Mesendoderm (in vitro differentiated cells): ENCODE data around the gene GDE1.

Source experiments
- DNase-seq: peaks from one replicate; pipeline ENCODE4 v3.0.0; 2013
- H2AK5ac ChIP-seq: 2 replicates; pipeline ENCODE4 v1.6.1; 2013; ENCODE audit warnings: low read length, inconsistent platforms
- H2BK120ac ChIP-seq: 2 replicates; pipeline ENCODE4 v1.6.1; 2013; ENCODE audit warnings: low read depth, mild to moderate bottlenecking, low read length, moderate library complexity, mixed read lengths
- H2BK15ac ChIP-seq: replicated peaks from 2 replicates; pipeline ENCODE4 v1.6.1; 2013; ENCODE audit warnings: low read depth, mild to moderate bottlenecking, moderate library complexity
- H2BK5ac ChIP-seq: 2 replicates; pipeline ENCODE4 v1.6.1; 2013; ENCODE audit warnings: low read length, inconsistent platforms
- H3K18ac ChIP-seq: 2 replicates; pipeline ENCODE4 v1.6.1; 2013; ENCODE audit warnings: mild to moderate bottlenecking, low read length, mixed read lengths
- H3K23ac ChIP-seq: one replicate; pipeline ENCODE4 v1.6.1; 2013; ENCODE audit warnings: low read length
- H3K27ac ChIP-seq: 2 replicates; pipeline ENCODE4 v1.5.1; 2013; ENCODE audit warnings: low read depth, mild to moderate bottlenecking, inconsistent platforms, low read length, moderate library complexity
- H3K27me3 ChIP-seq: 2 replicates; pipeline ENCODE4 v1.6.1; 2013; ENCODE audit warnings: low read length, control low read depth, mild to moderate bottlenecking, inconsistent platforms; ENCODE audit not compliant: insufficient read depth, poor library complexity
- H3K36me3 ChIP-seq: 2 replicates; pipeline ENCODE4 v1.6.1; 2013; ENCODE audit warnings: low read length, inconsistent platforms; ENCODE audit not compliant: control insufficient read depth, insufficient read depth
- H3K4ac ChIP-seq: one replicate; pipeline ENCODE4 v1.6.1; 2013; ENCODE audit warnings: low read depth, mild to moderate bottlenecking, low read length, moderate library complexity
- H3K4me1 ChIP-seq: 2 replicates; pipeline ENCODE4 v1.6.1; 2013; ENCODE audit warnings: low read depth, low read length, inconsistent platforms; ENCODE audit not compliant: control insufficient read depth
- H3K4me2 ChIP-seq: 2 replicates; pipeline ENCODE4 v1.6.1; 2013; ENCODE audit warnings: low read length
- H3K4me3 ChIP-seq: 2 replicates; pipeline ENCODE4 v1.5.1; 2013; ENCODE audit warnings: mild to moderate bottlenecking, low read length
- H3K56ac ChIP-seq: one replicate; pipeline ENCODE4 v1.6.1; 2013; ENCODE audit warnings: low read length
- H3K79me1 ChIP-seq: 2 replicates; pipeline ENCODE4 v1.6.1; 2013; ENCODE audit warnings: low read length, inconsistent platforms
- H3K79me2 ChIP-seq: 2 replicates; pipeline ENCODE4 v1.6.1; 2013; ENCODE audit warnings: mild to moderate bottlenecking, low read length; ENCODE audit not compliant: control insufficient read depth, insufficient read depth
- H3K9ac ChIP-seq: 2 replicates; pipeline ENCODE4 v1.6.1; 2013; ENCODE audit warnings: low read length, inconsistent platforms
- H4K5ac ChIP-seq: one replicate; pipeline ENCODE4 v1.6.1; 2013; ENCODE audit warnings: low read length
- H4K8ac ChIP-seq: one replicate; pipeline ENCODE4 v1.6.1; 2013; ENCODE audit warnings: low read depth, mild to moderate bottlenecking, control low read depth, low read length, moderate library complexity
- WGBS: extraction: QIAGEN DNeasy Blood & Tissue Kit; methylation state at CpG from one replicate; pipeline ENCODE4 v1.1.7; 2013; ENCODE audit warnings: low lambda C conversion rate, missing lambda C conversion rate; ENCODE audit not compliant: insufficient coverage; ENCODE audit errors: extremely low coverage; 5-methylcytosine and 5-hydroxymethylcytosine counted together

Gene GDE1

GRCh38 chr16:19481769-19482168, 40.1 kb downstream of the GDE1 start:
- H4K5ac ChIP-seq = no peak overlapping the region
- H3K9ac ChIP-seq = no peak overlapping the region
- no peak overlapping the region for H2BK120ac ChIP-seq
- no peaks in the 10 kb centered on the region for H3K36me3 ChIP-seq
- no peak overlapping the region for H3K23ac ChIP-seq
- no peaks in the 10 kb centered on the region for H3K79me1 ChIP-seq
- no peak overlapping the region for H3K27ac ChIP-seq
- H3K4me3 ChIP-seq = no peak overlapping the region
- no peaks in the 10 kb centered on the region for H3K4me1 ChIP-seq
- no peak overlapping the region for H3K4ac ChIP-seq
- no peak overlapping the region for H2BK15ac ChIP-seq
- H2AK5ac ChIP-seq = no peak overlapping the region
- no peak overlapping the region for H3K18ac ChIP-seq
- no peaks in the 10 kb centered on the region for H3K79me2 ChIP-seq
- no peaks in the 10 kb centered on the region for H3K27me3 ChIP-seq
- no peak overlapping the region for H3K4me2 ChIP-seq
- H3K56ac ChIP-seq = no peak overlapping the region
- no peak for DNase-seq
- H4K8ac ChIP-seq = no peak overlapping the region
- no CpG with 5 or more reads among the region's 5 CpGs for WGBS
- H2BK5ac ChIP-seq = no peak overlapping the region

GRCh38 chr16:19481296-19481695, 40.6 kb downstream of the GDE1 start:
- no peak for DNase-seq
- H3K4me1 ChIP-seq = no peaks in the 10 kb centered on the region
- no peak overlapping the region for H3K23ac ChIP-seq
- no peak overlapping the region for H2BK15ac ChIP-seq
- H3K18ac ChIP-seq = no peak overlapping the region
- no peak overlapping the region for H2AK5ac ChIP-seq
- no peak overlapping the region for H3K9ac ChIP-seq
- H3K36me3 ChIP-seq = no peaks in the 10 kb centered on the region
- no CpG with 5 or more reads among the region's 2 CpGs for WGBS
- H2BK120ac ChIP-seq = no peak overlapping the region
- no peaks in the 10 kb centered on the region for H3K79me1 ChIP-seq
- H4K8ac ChIP-seq = no peak overlapping the region
- no peaks in the 10 kb centered on the region for H3K79me2 ChIP-seq
- H3K27me3 ChIP-seq = no peaks in the 10 kb centered on the region
- no peak overlapping the region for H3K4me2 ChIP-seq
- no peak overlapping the region for H4K5ac ChIP-seq
- H3K4me3 ChIP-seq = no peak overlapping the region
- no peak overlapping the region for H3K4ac ChIP-seq
- no peak overlapping the region for H3K27ac ChIP-seq
- H3K56ac ChIP-seq = no peak overlapping the region
- H2BK5ac ChIP-seq = no peak overlapping the region

GRCh38 chr16:19479302-19479721, 42.6 kb downstream of the GDE1 start:
- Histone ChIP-seq H3K36me3 (no peaks in the 10 kb centered on the region), H3K9ac (no peak overlapping the region), H3K4me3 (no peak overlapping the region), H3K4ac (no peak overlapping the region), H3K79me2 (no peaks in the 10 kb centered on the region), H2BK5ac (no peak overlapping the region), H3K4me2 (no peak overlapping the region), H3K23ac (no peak overlapping the region), H4K8ac (no peak overlapping the region), H4K5ac (no peak overlapping the region), H3K18ac (no peak overlapping the region), H3K79me1 (no peaks in the 10 kb centered on the region), H2AK5ac (no peak overlapping the region), H2BK15ac (no peak overlapping the region), H2BK120ac (no peak overlapping the region), H3K27me3 (no peaks in the 10 kb centered on the region), H3K4me1 (no peaks in the 10 kb centered on the region), H3K27ac (no peak overlapping the region), H3K56ac (no peak overlapping the region)
- WGBS = no CpG with 5 or more reads among the region's 3 CpGs
- DNase-seq = peak; percentile 57

- Histone ChIP-seq H2BK5ac (no peak overlapping the region), H3K9ac (no peak overlapping the region), H3K4ac (no peak overlapping the region), H3K79me1 (no peaks in the 10 kb centered on the region), H3K4me1 (no peaks in the 10 kb centered on the region), H2BK15ac (no peak overlapping the region), H2BK120ac (no peak overlapping the region), H3K4me2 (no peak overlapping the region), H4K5ac (no peak overlapping the region), H3K79me2 (no peaks in the 10 kb centered on the region), H3K56ac (no peak overlapping the region), H3K36me3 (no peaks in the 10 kb centered on the region), H2AK5ac (no peak overlapping the region), H3K27me3 (no peaks in the 10 kb centered on the region), H4K8ac (no peak overlapping the region), H3K18ac (no peak overlapping the region), H3K4me3 (no peak overlapping the region), H3K27ac (no peak overlapping the region), H3K23ac (no peak overlapping the region)
- WGBS = no CpG with 5 or more reads among the region's 1 CpG
- no peak for DNase-seq
Measured at GRCh38 chr16:19478505-19478904, 43.4 kb downstream of the GDE1 start.

GRCh38 chr16:19474617-19475016, 47.3 kb downstream of the GDE1 start:
- no peak overlapping the region for H3K4me3 ChIP-seq
- no peaks in the 10 kb centered on the region for H3K36me3 ChIP-seq
- no peak overlapping the region for H4K8ac ChIP-seq
- H3K79me2 ChIP-seq = no peaks in the 10 kb centered on the region
- DNase-seq = no peak
- no peaks in the 10 kb centered on the region for H3K27me3 ChIP-seq
- H2BK15ac ChIP-seq = no peak overlapping the region
- H2BK5ac ChIP-seq = no peak overlapping the region
- H4K5ac ChIP-seq = no peak overlapping the region
- H3K18ac ChIP-seq = no peak overlapping the region
- no peaks in the 10 kb centered on the region for H3K79me1 ChIP-seq
- no peak overlapping the region for H3K4me2 ChIP-seq
- no peak overlapping the region for H3K56ac ChIP-seq
- no peak overlapping the region for H3K23ac ChIP-seq
- no peak overlapping the region for H2AK5ac ChIP-seq
- no peak overlapping the region for H2BK120ac ChIP-seq
- no peaks in the 10 kb centered on the region for H3K4me1 ChIP-seq
- no peak overlapping the region for H3K9ac ChIP-seq
- no CpG with 5 or more reads among the region's 5 CpGs for WGBS
- H3K4ac ChIP-seq = no peak overlapping the region
- H3K27ac ChIP-seq = no peak overlapping the region

- Histone ChIP-seq H3K18ac (no peak overlapping the region), H3K56ac (no peak overlapping the region), H3K79me2 (no peaks in the 10 kb centered on the region), H3K4me1 (no peaks in the 10 kb centered on the region), H3K27ac (no peak overlapping the region), H3K27me3 (no peaks in the 10 kb centered on the region), H4K8ac (no peak overlapping the region), H3K4ac (no peak overlapping the region), H4K5ac (no peak overlapping the region), H3K4me2 (no peak overlapping the region), H2AK5ac (no peak overlapping the region), H2BK5ac (no peak overlapping the region), H2BK120ac (no peak overlapping the region), H3K9ac (no peak overlapping the region), H3K23ac (no peak overlapping the region), H3K4me3 (no peak overlapping the region), H3K79me1 (no peaks in the 10 kb centered on the region), H3K36me3 (no peaks in the 10 kb centered on the region), H2BK15ac (no peak overlapping the region)
- DNase-seq = no peak
- WGBS = no CpG with 5 or more reads among the region's 6 CpGs
Measured at GRCh38 chr16:19472482-19472881, 49.4 kb downstream of the GDE1 start.
